ENCODE results near the gene NLN. TPM values are rescaled to one million over a fixed set of nuclear protein-coding genes. Genes with fewer than 3 reads are reported as not detected.

The NLN gene
- total RNA-seq, 1 donor from 2014 or later = 13.8 TPM

GRCh38 chr5:65861830-65862241, 139.8 kb downstream of the NLN start:
- TF ChIP-seq CTCF (IDR thresholded peaks at IDR 0.05) = no peak
- intact Hi-C loops (cut with DNase I) = no loop called here
- Histone ChIP-seq H3K4me3 (no peak overlapping the region), H3K27me3 (ENCODE audit: low read depth) (no peaks in the 10 kb centered on the region), H3K36me3 (no peaks in the 10 kb centered on the region), H3K27ac (no peak overlapping the region), H3K4me1 (peaks cover 4% of the 10 kb centered on the region), H3K9me3 (no peaks in the 10 kb centered on the region)
- DNase-seq (no peak), ATAC-seq (peak; percentile 67 to 78)

- no peaks in the 10 kb centered on the region for H3K9me3 ChIP-seq
- H3K27me3 ChIP-seq (ENCODE audit: low read depth) = no peaks in the 10 kb centered on the region
- no peak for ATAC-seq
- intact Hi-C loops (cut with DNase I) = no loop called here
- H3K27ac ChIP-seq = no peak overlapping the region
- H3K4me1 ChIP-seq = peaks cover 4% of the 10 kb centered on the region
- H3K36me3 ChIP-seq = no peaks in the 10 kb centered on the region
- no peak for TF ChIP-seq CTCF (IDR thresholded peaks at IDR 0.05)
- no peak for DNase-seq
- H3K4me3 ChIP-seq = no peak overlapping the region
Observed at GRCh38 chr5:65862384-65862783, 140.4 kb downstream of the NLN start.

GRCh38 chr5:65863747-65864146, 141.7 kb downstream of the NLN start:
- Histone ChIP-seq H3K4me3 (no peak overlapping the region), H3K9me3 (no peaks in the 10 kb centered on the region), H3K27me3 (ENCODE audit: low read depth) (no peaks in the 10 kb centered on the region), H3K4me1 (peaks cover 4% of the 10 kb centered on the region), H3K27ac (no peak overlapping the region), H3K36me3 (no peaks in the 10 kb centered on the region)
- ATAC-seq (no peak), DNase-seq (no peak)
- no peak for TF ChIP-seq CTCF (IDR thresholded peaks at IDR 0.05)
- intact Hi-C loops (cut with DNase I) = no loop called here

- peaks cover 4% of the 10 kb centered on the region for H3K4me1 ChIP-seq
- no peak overlapping the region for H3K4me3 ChIP-seq
- H3K27ac ChIP-seq = no peak overlapping the region
- no peak for DNase-seq
- no peak for ATAC-seq
- H3K27me3 ChIP-seq (ENCODE audit: low read depth) = no peaks in the 10 kb centered on the region
- intact Hi-C loops (cut with DNase I) = no loop called here
- TF ChIP-seq CTCF (IDR thresholded peaks at IDR 0.05) = no peak
- H3K9me3 ChIP-seq = no peaks in the 10 kb centered on the region
- H3K36me3 ChIP-seq = no peaks in the 10 kb centered on the region
Observed at GRCh38 chr5:65866837-65867521, 145.0 kb downstream of the NLN start.

- no peaks in the 10 kb centered on the region for H3K27me3 ChIP-seq (ENCODE audit: low read depth)
Observed at GRCh38 chr5:65867542-65868195, 145.7 kb downstream of the NLN start.

More at GRCh38 chr5:65867542-65868195, 145.7 kb downstream of the NLN start:
- DNase-seq = no peak
- no peaks in the 10 kb centered on the region for H3K4me1 ChIP-seq
- intact Hi-C loops (cut with DNase I) = no loop called here
- no peak overlapping the region for H3K27ac ChIP-seq
- ATAC-seq = no peak
- H3K9me3 ChIP-seq = no peaks in the 10 kb centered on the region
- no peak overlapping the region for H3K4me3 ChIP-seq
- no peaks in the 10 kb centered on the region for H3K36me3 ChIP-seq
- no peak for TF ChIP-seq CTCF (IDR thresholded peaks at IDR 0.05)
